Stimulated activated CD8-positive, alpha-beta memory T cell treated with anti-CD3 and anti-CD28 coated beads, Interleukin-4, amount 100 ng/mL, for 1 hour (primary cell): Measurements from ENCODE around the gene PCDHB13.
"Not testable (repeated sequence)": the region's sequence is repeated elsewhere in the genome, so short reads cannot be mapped to it uniquely, and the experiment has no call there.

Source experiments
- DNase-seq, 2 donors: peaks; one replicate each; pipeline ENCODE4 v3.0.0-alpha.2; 2020; ENCODE audit warnings: low read depth in 2 of 2, low spot score in 1 of 2

The PCDHB13 gene

GRCh38 chr5:141201646-141202045 lies 12.1 kb upstream of the PCDHB13 start:
- not testable (repeated sequence) for DNase-seq

- DNase-seq: no peak
Observed at GRCh38 chr5:141208478-141208877, 5.2 kb upstream of the PCDHB13 start, which contains the start of gene PCDHB12. Gene PCDHB12 (plus strand): TSS chr5:141208719. CDS start chr5:141208908, 189 bp downstream.

GRCh38 chr5:141210281-141210680 lies 3.4 kb upstream of the PCDHB13 start:
- DNase-seq: not testable (repeated sequence)

GRCh38 chr5:141210849-141211248 lies 2.9 kb upstream of the PCDHB13 start:
- DNase-seq: not testable (repeated sequence)

- DNase-seq: not testable (repeated sequence)
Observed at GRCh38 chr5:141214583-141214982, 864 bp downstream of the PCDHB13 start.

- not testable (repeated sequence) for DNase-seq
Observed at GRCh38 chr5:141215504-141215903, 1.8 kb downstream of the PCDHB13 start.

GRCh38 chr5:141216035-141216434 lies 2.3 kb downstream of the PCDHB13 start:
- DNase-seq: not testable (repeated sequence)

GRCh38 chr5:141223112-141223783 lies 9.5 kb downstream of the PCDHB13 start, which contains the start of gene PCDHB14:
Gene PCDHB14 (plus strand): TSS chr5:141223343. CDS start chr5:141223506, 163 bp downstream.
- no peak for DNase-seq

GRCh38 chr5:141224844-141225243 lies 11.1 kb downstream of the PCDHB13 start:
- not testable (repeated sequence) for DNase-seq

GRCh38 chr5:141225421-141225820 lies 11.7 kb downstream of the PCDHB13 start:
- DNase-seq: not testable (repeated sequence)

- no peak for DNase-seq
Observed at GRCh38 chr5:141234109-141234667, 20.5 kb downstream of the PCDHB13 start.

GRCh38 chr5:141235922-141236321 lies 22.2 kb downstream of the PCDHB13 start:
- DNase-seq: not testable (repeated sequence)

- no peak for DNase-seq
Observed at GRCh38 chr5:141236516-141237313, 23.0 kb downstream of the PCDHB13 start.

- DNase-seq: no peak
Observed at GRCh38 chr5:141241496-141241895, 27.8 kb downstream of the PCDHB13 start.

- DNase-seq: no peak
Observed at GRCh38 chr5:141245250-141245717, 31.6 kb downstream of the PCDHB13 start, which contains the start of gene PCDHB15. Gene PCDHB15 (plus strand): TSS chr5:141245395. CDS start chr5:141245579, 184 bp downstream.

GRCh38 chr5:141246971-141247370 lies 33.3 kb downstream of the PCDHB13 start:
- DNase-seq: not testable (repeated sequence)

GRCh38 chr5:141247434-141247833 lies 33.7 kb downstream of the PCDHB13 start:
- not testable (repeated sequence) for DNase-seq

GRCh38 chr5:141250576-141250975 lies 36.9 kb downstream of the PCDHB13 start:
- DNase-seq: no peak

- no peak for DNase-seq
Observed at GRCh38 chr5:141258464-141258863, 44.7 kb downstream of the PCDHB13 start.

- no peak for DNase-seq
Observed at GRCh38 chr5:141258948-141259347, 45.2 kb downstream of the PCDHB13 start.

- no peak for DNase-seq
Observed at GRCh38 chr5:141260458-141261237, 46.9 kb downstream of the PCDHB13 start.
